ENCODE data around the gene DHDH.
"Not testable (repeated sequence)": the region's sequence is repeated elsewhere in the genome, so short reads cannot be mapped to it uniquely, and the experiment has no call there.

DHDH gene

DNA sequence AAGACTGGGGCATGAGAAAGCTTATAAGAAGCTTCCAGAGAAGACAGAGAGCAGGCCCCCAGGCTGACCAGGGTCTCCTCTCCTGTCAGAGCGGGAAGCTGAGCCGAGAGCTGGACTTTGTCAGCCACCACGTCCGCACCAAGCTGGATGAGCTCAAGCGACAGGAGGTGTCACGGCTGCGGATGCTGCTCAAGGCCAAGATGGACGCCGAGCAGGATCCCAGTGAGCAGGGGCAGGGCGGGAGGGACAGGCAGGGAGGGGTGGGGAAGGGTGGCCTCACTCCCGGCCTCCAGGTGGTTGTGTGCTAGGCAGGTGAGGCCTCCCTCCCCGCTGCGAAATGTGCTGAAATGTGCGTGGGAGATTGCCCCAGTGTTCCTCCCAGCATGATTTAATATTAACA, 27.8 kb upstream of the DHDH start:
- Mint-ChIP-seq H3K36me3 (ENCODE audit: low read depth) (peaks cover 100% of the 10 kb centered on the region), H3K9me3 (no peaks in the 10 kb centered on the region), H3K27ac (peak overlapping the region; percentile 79), H3K4me3 (no peak overlapping the region), H3K4me1 (ENCODE audit: low read depth) (peaks cover 43% of the 10 kb centered on the region), H3K27me3 (no peaks in the 10 kb centered on the region)
- intact Hi-C loops (cut with micrococcal nuclease), result no loop called here

DNA sequence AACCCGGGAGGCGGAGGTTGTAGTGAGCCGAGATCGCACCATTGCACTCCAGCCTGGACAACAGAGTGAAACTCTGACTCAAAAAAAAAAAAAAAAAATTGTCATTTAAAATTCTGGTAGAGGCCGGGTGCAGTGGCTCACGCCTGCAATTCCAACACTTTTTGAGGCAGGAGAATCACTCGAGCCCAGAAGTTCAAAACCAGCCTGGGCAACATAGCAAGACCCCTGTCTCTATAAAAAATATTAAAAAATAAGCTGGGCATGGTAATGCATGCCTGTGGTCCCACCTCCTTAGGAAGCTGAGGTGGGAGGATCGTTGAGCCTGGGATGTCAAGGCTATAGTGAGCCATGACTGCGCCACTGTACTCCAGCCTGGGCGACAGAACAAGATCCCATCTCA, 27.2 kb upstream of the DHDH start:
- Mint-ChIP-seq H3K9me3 (no peaks in the 10 kb centered on the region), H3K27me3 (no peaks in the 10 kb centered on the region), H3K4me3 (no peak overlapping the region), H3K36me3 (ENCODE audit: low read depth) (peaks cover 100% of the 10 kb centered on the region), H3K27ac (peak overlapping the region; percentile 79), H3K4me1 (ENCODE audit: low read depth) (peaks cover 39% of the 10 kb centered on the region)
- intact Hi-C loops (cut with micrococcal nuclease), result no loop called here

DNA sequence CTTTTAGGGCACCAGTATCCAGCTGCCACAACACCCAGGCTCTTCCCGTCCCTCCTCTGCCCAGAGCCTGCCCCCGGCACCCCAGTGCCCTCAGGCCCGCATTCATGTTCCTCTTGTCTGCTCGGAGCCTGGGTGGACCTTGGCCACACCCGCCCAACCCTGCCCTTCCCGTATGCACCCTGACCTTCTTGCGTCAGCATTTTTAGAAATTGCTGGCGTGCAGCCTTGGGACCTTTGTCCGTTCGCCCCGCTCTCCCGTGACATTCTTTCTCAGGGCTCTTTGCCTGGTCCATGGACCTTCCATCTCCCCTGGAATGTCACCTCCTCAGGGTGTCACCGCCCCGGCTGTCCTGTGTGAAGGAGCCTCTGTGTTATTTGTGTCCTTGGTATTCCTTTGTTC, 25.8 kb upstream of the DHDH start:
- intact Hi-C loops (cut with micrococcal nuclease), result no loop called here
- Mint-ChIP-seq H3K36me3 (ENCODE audit: low read depth) (peaks cover 100% of the 10 kb centered on the region), H3K27me3 (no peaks in the 10 kb centered on the region), H3K9me3 (no peaks in the 10 kb centered on the region), H3K27ac (peak overlapping the region; percentile 79), H3K4me3 (peak overlapping the region; percentile 52), H3K4me1 (ENCODE audit: low read depth) (peaks cover 26% of the 10 kb centered on the region)

DNA sequence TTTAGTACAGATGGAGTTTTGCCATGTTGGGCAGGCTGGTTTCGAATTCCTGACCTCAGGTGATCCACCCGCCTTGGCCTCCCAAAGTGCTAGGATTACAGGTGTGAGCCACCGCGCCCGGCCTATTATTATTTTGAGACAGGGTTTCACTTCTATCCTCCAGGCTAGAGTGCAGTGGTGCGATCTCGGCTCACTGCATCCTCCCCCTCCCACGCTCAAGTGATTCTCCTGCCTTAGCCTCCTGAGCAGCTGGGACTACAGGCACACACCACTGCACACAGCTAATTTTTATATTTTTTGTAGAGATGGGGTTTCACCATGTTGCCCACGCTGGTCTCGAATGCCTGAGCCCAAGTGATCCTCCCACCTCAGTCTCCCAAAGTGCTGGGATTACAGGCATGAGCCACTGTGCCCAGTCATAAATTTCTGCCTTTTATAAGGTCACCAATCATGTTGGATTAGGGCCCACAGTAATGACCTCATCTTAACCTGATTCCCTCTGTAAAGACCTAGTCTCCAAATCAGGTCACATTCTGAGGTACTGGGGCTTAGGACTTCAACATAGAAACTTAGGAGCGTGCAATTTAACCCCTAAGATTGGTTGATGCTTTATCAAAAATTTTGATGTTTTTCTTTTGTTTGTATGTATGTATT, 23.9 kb upstream of the DHDH start:
- H3K27ac Mint-ChIP-seq; H3K9me3 Mint-ChIP-seq; H3K27me3 Mint-ChIP-seq; H3K4me3 Mint-ChIP-seq; intact Hi-C loops (cut with micrococcal nuclease): not testable (repeated sequence)
- Mint-ChIP-seq H3K4me1 (ENCODE audit: low read depth) (peaks cover 24% of the 10 kb centered on the region), H3K36me3 (ENCODE audit: low read depth) (peaks cover 100% of the 10 kb centered on the region)

DNA sequence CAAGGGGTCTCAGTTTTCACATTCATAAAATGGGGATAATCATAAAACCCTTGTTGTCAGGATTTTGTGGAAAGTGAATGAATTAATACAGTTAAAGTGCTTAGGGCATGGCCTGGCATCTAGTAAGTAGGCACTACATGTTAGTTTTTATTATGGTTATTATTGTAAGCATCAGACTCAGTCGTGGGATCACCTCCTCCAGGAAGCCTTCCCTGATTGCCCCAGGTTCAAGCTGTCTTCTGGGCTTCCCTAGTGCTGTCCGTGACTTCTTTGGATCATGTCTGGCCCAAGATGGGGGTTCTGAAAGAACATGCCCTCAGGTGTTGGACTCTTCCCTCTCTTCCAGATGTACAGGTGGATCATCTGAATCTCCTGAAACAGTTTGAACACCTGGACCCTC, 22.7 kb upstream of the DHDH start:
- H3K9me3 Mint-ChIP-seq, result no peaks in the 10 kb centered on the region
- H3K27ac Mint-ChIP-seq, result no peak overlapping the region
- no peaks in the 10 kb centered on the region for H3K27me3 Mint-ChIP-seq
- H3K4me3 Mint-ChIP-seq, result no peak overlapping the region
- peaks cover 19% of the 10 kb centered on the region for H3K4me1 Mint-ChIP-seq (ENCODE audit: low read depth)
- intact Hi-C loops (cut with micrococcal nuclease), result no loop called here
- peaks cover 100% of the 10 kb centered on the region for H3K36me3 Mint-ChIP-seq (ENCODE audit: low read depth)

DNA sequence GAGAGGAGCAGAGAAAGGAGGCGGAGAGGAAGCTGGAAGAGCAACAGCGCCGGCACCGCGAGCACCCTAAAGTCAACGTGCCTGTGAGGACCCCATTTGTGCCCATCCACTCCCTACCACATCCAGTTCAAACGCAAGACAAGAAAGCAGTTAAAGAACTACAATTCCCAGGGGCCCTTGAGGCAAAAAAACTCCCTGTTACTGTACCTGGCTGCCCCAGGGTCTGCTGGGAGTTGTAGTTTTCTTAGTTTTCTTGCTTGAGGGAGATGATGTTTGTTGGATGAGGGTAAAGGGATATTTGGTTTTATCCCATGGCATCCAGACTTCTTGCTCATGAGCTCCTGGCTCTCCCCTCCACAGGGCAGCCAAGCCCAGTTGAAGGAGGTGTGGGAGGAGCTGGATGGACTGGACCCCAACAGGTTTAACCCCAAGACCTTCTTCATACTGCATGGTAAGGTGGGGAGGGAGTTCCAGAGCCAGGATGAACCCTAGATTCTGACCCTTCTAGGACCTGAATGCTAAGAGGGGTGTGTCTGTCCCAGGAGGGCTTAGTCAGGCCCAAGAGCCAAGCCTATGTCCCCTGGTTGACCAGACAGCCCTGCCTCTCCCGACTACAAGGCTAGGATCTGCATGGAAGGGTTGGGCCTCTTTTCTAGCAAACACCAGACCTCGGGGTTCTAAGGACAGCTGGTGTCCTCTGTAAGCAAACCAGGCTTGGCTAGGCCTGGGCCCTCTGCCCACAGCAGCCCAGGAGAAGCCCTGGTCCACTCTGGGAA, 20.2 kb upstream of the DHDH start:
- H3K27me3 Mint-ChIP-seq, result no peaks in the 10 kb centered on the region
- H3K9me3 Mint-ChIP-seq, result no peaks in the 10 kb centered on the region
- H3K27ac Mint-ChIP-seq, result no peak overlapping the region
- intact Hi-C loops (cut with micrococcal nuclease), result no loop called here
- H3K4me1 Mint-ChIP-seq (ENCODE audit: low read depth), result peaks cover under 1% of the 10 kb centered on the region
- H3K36me3 Mint-ChIP-seq (ENCODE audit: low read depth), result peaks cover 100% of the 10 kb centered on the region
- H3K4me3 Mint-ChIP-seq, result no peak overlapping the region

DNA sequence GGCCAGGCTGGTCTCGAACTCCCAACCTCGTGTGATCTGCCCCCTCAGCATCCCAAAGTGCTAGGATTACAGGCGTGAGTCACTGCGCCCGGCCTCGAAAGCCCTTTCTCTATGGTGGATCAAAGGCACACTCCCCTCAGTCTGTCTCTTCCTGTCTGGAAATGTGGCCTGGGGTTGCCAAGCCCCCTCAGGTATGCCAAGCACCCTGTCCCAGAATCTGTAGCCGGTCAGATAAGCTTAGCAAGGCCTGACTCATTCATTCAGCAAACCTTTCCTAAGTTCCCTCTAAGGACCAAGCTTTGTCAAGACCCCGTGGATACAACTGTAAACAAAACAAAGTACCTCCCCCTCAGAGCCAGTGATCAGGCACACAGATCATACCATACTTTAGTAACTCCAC, 19.3 kb upstream of the DHDH start:
- Mint-ChIP-seq H3K4me1 (ENCODE audit: low read depth) (no peaks in the 10 kb centered on the region), H3K36me3 (ENCODE audit: low read depth) (peaks cover 100% of the 10 kb centered on the region), H3K27me3 (no peaks in the 10 kb centered on the region), H3K4me3 (no peak overlapping the region), H3K9me3 (no peaks in the 10 kb centered on the region), H3K27ac (no peak overlapping the region)
- intact Hi-C loops (cut with micrococcal nuclease), result no loop called here

DNA sequence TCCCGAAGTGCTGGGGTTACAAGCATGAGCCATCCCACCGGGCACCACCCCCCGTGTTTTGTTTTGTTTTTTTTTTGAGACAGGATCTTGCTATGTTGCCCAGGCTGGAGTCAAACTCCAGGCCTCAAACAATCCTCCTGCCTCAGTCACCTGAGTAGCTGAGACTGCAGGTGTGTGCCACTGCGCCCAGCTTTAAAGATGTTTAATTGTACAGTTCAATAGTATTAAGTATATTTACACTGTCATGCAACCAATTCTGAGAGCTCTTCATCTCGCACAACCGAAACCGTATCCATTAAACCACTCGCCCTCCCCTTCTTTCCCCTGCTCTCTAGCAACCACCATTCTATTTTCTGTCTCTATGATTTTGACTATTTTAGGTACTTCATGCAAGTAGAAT, 17.7 kb upstream of the DHDH start:
- Mint-ChIP-seq H3K27me3 (no peaks in the 10 kb centered on the region), H3K4me1 (ENCODE audit: low read depth) (no peaks in the 10 kb centered on the region), H3K27ac (no peak overlapping the region), H3K36me3 (ENCODE audit: low read depth) (peaks cover 100% of the 10 kb centered on the region), H3K9me3 (no peaks in the 10 kb centered on the region), H3K4me3 (no peak overlapping the region)
- intact Hi-C loops (cut with micrococcal nuclease), result no loop called here

DNA sequence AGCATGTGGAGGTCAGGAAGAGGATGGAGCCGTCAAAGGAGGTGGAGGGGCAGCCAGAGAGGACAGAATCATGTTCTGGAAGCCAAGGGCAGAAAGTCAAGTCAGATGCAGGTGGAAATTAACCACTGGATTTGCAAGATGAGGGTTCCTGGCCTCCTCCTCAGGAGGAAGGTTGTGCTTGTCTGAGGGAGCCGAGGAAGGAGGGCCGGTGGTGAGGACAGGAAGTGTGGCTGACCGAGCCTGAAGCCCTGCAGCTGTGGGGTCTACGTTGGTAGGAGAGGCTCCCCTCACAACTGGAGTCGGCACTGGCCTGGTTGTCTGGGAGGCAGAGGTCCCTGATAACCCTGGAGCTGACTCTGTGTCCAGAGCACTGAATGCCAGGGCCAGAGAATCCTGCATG, 15.4 kb upstream of the DHDH start:
- H3K27ac Mint-ChIP-seq, result no peak overlapping the region
- no peak overlapping the region for H3K4me3 Mint-ChIP-seq
- H3K27me3 Mint-ChIP-seq, result no peaks in the 10 kb centered on the region
- no peaks in the 10 kb centered on the region for H3K4me1 Mint-ChIP-seq (ENCODE audit: low read depth)
- intact Hi-C loops (cut with micrococcal nuclease), result no loop called here
- peaks cover 100% of the 10 kb centered on the region for H3K36me3 Mint-ChIP-seq (ENCODE audit: low read depth)
- H3K9me3 Mint-ChIP-seq, result no peaks in the 10 kb centered on the region

DNA sequence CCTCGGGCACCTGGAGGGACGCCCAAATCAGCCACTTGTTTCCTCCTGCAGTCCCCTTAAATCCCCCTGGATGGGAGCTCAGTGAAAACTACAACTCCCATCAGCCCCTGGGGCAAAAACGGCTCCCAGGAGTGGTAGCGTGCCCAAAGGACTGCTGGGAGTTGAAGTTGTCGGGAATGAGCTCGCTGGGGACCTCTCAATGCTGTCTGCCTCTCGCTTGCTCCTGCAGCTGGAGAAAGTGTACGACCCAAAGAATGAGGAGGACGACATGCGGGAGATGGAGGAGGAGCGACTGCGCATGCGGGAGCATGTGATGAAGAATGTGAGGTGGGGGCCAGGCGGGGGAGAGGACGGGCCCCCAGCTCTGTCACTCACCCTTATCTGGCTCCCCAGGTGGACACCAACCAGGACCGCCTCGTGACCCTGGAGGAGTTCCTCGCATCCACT, 14.7 kb upstream of the DHDH start:
- Mint-ChIP-seq H3K27ac (no peak overlapping the region), H3K36me3 (ENCODE audit: low read depth) (peaks cover 100% of the 10 kb centered on the region), H3K9me3 (no peaks in the 10 kb centered on the region), H3K4me1 (ENCODE audit: low read depth) (no peaks in the 10 kb centered on the region), H3K27me3 (no peaks in the 10 kb centered on the region), H3K4me3 (no peak overlapping the region)
- intact Hi-C loops (cut with micrococcal nuclease), result no loop called here

DNA sequence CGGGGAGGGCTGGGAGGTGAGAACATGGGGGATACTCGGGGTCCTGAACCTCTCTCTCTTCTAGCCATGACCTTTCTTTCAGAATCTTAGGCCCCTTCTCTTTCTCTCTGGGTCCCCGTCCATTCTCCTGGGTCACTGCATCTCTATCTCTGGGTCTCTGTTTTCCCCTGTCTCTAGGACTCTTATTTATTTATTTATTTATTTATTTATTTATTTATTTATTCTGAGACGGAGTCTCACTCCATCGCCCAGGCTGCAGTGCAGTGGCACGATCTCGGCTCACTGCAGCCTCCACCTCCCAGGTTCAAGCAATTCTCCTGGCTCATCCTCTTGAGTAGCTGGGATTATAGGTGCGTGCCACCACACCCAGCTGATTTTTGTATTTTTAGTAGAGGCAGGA, 14.2 kb upstream of the DHDH start:
- H3K36me3 Mint-ChIP-seq (ENCODE audit: low read depth), result peaks cover 100% of the 10 kb centered on the region
- H3K27me3 Mint-ChIP-seq; intact Hi-C loops (cut with micrococcal nuclease); H3K27ac Mint-ChIP-seq; H3K4me3 Mint-ChIP-seq; H3K9me3 Mint-ChIP-seq; H3K4me1 Mint-ChIP-seq (ENCODE audit: low read depth): not testable (repeated sequence)

DNA sequence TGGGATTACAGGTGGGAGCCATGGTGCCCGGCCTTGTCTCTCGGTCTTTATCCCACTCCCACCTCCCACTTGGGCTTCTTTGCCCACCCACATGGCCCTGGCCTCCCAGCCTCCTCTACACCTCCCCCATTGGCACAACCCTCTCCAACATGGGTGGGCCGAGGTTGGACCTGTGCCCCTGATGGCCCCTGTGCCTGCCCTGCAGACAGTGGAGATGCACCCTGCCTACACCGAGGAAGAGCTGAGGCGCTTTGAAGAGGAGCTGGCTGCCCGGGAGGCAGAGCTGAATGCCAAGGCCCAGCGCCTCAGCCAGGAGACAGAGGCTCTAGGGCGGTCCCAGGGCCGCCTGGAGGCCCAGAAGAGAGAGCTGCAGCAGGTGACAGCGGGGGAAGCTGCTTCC, 12.6 kb upstream of the DHDH start:
- Mint-ChIP-seq H3K9me3 (no peaks in the 10 kb centered on the region), H3K36me3 (ENCODE audit: low read depth) (peaks cover 87% of the 10 kb centered on the region), H3K27me3 (no peaks in the 10 kb centered on the region), H3K4me3 (no peak overlapping the region), H3K4me1 (ENCODE audit: low read depth) (no peaks in the 10 kb centered on the region), H3K27ac (no peak overlapping the region)
- intact Hi-C loops (cut with micrococcal nuclease), result no loop called here

DNA sequence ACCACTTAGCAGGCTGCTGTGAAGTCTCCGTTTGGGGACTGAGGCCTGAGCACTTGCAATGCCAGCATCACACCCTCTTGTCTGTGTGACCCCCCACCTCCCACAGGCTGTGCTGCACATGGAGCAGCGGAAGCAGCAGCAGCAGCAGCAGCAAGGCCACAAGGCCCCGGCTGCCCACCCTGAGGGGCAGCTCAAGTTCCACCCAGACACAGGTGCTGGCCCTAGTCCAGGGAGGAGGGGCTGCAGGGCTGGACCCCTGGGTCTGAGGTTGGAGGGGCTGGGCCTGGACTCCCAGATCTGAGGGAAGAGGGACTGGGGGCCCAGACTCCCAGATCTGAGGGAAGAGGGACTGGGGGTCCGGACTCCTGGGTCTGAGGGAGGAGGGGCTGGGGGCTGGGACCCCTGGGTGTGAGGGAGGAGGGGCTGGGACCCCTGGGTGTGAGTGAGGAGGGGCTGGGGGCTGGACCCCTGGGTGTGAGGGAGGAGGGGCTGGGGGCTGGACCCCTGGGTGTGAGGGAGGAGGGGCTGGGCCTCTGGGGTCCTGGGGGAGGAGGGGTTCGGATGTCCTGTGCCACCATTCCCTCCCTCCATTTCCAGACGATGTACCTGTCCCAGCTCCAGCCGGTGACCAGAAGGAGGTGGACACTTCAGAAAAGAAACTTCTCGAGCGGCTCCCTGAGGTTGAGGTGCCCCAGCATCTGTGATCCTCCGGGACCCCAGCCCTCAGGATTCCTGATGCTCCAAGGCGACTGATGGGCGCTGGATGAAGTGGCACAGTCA, 11.6 kb upstream of the DHDH start:
- Mint-ChIP-seq H3K9me3 (no peaks in the 10 kb centered on the region), H3K27ac (no peak overlapping the region), H3K4me3 (no peak overlapping the region), H3K36me3 (ENCODE audit: low read depth) (peaks cover 77% of the 10 kb centered on the region), H3K4me1 (ENCODE audit: low read depth) (peaks cover 8% of the 10 kb centered on the region), H3K27me3 (no peaks in the 10 kb centered on the region)
- intact Hi-C loops (cut with micrococcal nuclease), result no loop called here

Measured in dendritic cell treated with granulocyte-macrophage colony-stimulating factor and Interleukin-4, amounts not matched to agents 40 ng/mL and 50 ng/mL, for 4 days (primary cell).